ENCODE data around the gene ATP2C2.
A peak's percentile ranks its signal among the peaks of the same experiment; 100 is the strongest.

The ATP2C2 gene

GRCh38 chr16:84478172-84478947 lies 110.0 kb downstream of the ATP2C2 start:
- DNase-seq, result peak; percentile 15

DNA sequence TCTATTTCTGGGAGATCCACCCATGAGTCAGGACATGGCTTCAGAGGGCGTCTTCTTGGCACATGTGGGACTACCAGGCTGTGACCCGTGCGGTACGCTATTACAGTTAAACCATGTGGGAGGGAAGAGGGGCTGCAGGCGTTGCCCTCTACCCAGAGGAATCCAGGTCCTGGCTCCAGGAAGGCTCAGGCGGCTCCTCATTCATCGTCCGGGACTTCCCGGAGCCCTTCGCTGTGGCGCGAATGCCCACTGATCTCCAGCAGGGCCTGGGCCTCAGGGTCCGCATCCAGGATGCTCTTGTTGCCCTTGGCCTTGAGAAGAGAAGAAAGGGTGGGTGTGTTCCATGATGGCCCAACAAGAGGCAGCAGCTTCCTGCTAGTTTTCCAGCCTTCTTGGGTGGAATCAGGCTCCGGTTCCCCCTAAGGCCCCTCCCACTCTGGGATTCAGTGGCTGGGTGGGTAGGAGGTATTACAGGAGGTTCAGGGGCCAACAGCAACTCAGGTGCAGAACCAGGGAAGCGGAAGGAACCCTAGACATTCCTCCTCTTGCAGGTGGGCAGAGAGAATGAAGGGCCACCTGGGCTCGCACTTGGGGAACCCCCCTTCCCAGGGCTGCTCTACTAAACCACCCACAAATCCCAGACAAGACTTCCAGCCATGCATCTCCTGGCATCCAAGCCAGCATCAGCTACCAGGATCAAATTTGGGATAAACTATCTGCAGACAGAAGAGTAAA lies 111.5 kb downstream of the ATP2C2 start:
- DNase-seq, result no peak

GRCh38 chr16:84481051-84481735 lies 112.9 kb downstream of the ATP2C2 start:
- no peak for DNase-seq

GRCh38 chr16:84482001-84482891 lies 113.9 kb downstream of the ATP2C2 start:
- DNase-seq, result no peak

DNA sequence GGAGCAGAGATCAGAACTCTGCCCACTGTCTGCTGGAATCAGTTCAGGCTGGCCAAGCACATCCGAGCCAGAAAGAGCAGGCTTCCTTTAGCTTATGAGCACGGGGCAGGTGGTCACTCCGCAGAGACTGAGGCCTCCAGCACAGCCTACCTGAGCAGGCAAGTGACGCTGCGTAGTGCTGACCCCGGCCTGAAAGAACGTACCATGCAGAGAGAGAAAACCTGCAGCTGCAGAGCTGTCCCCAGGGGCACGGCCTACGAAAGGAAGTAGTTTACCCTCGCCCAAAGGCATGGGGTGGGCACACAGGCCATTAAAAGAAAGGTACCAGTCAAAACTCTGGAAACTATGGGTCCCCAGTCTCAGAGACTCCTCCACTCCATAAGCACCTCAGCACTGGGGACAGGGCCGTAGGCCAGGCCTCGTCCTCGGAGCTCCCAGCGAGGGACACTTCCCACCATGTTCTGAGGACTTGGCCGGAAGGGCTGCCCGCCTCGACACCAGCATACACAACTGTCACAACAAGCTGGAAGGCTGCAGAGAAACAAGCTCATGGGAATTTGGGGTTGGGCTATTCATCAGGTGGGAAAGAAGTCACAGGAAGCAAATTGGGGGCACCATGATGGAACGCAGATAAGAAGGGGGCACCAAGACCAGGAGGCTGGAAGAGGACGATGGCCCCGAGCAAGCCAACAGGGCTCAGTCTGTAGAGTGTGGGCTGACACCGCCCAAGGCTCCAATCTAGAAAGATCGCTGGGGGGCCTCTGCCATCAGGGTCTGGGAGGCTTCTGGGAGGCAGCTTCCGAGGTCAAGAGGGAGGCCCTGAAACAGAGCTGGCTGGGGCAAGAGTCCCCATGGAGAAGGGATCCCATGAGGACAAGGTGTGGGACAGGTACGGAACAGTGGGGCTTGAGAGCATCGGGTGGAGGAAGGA lies 114.9 kb downstream of the ATP2C2 start:
- DNase-seq, result no peak

DNA sequence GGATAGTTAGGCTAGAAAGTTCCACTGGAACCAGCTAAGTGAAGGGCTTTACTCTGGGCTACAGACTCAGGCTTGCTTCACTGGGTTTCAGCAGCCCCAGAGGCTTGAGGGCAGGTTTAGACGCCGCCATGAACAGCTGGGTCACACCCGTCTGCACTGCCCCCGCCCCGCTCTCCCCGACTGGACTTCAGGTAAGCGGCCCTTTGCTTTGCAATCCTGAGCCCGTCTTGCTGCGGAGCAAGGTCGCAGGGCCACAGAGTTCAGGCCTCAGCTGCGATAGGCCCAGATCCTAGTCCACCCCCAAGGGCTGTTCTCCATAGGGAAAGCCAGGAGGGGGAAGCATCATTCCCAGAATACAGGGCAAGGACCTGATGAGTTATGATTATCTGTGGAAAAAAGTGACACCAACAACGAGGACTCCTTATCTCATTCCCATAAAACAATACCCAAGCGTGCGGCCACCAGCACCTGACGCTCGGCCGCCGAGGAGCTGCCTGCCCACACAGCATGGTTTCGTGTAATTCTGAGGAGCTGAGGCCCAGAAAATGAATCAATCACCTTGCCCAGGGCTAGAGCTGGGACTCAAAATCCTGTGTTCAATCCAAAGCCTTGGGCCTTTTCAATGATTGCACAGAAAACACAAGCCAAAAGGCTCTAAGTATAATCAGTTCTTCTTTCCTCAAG lies 115.7 kb downstream of the ATP2C2 start:
- DNase-seq, result no peak

DNA sequence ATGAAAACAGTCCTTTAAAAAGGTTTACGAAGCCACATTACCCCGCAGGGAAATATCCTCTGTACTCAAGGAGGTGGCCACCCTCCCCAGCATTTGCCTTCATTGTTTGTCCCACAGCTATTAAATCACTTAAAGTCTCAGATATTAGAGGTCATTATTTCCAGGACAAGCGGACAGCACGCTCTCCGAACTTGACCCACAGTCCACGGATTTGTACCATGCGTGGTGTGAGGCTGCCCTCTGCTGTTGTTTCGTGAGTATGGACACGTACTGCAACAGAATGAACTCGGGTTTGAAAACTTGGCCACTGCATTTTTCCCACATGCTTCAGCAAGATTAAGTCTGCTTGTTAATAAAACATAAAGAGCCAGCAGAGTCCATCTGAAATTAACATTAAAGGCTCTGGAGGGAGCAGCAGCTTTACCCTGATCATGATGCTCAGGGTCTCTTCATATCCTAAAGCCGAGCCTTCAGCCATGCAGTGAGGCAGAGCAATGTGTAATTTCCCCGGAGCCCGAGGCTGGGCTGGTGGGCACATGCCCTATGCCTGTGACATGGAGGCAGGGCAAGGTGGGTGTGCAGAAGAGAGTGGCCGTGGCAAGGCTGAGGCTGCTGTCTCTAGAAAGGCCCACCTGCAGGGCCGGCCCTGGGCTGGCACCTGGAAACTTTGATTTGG lies 116.4 kb downstream of the ATP2C2 start:
- DNase-seq, result peak; percentile 40

DNA sequence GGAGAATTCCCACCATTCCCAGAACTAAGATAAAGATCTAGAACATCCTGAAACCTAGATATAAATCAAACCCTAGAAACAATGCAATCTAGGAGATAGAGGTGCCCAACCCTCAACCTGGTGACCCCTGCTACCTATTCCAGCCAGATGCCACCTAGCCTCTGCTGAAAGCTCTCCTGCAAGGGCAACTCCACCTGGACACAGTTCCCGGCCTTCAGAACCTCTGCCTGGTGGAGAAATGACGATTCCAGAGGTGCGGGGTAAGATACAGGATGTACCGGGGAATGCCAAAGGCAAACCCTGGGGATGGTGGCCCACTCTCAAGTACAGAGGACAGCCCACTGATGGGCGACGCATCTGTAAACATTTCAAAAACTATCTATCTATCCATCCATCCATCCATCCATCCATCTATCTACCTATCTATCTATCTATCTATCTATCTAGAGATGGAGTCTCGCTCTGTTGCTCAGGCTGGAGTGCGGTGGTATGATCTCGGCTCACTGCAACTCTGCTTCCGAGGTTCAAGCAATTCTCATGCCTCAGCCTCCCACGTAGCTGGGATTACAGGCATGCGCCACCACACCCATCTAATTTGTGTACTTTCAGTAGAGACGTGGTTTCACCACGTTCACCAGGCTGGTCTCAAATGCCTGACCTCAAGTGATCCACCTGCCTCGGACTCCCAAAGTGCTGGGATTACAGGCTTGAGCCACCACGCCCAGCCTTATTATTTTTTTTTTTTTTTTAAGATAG lies 117.1 kb downstream of the ATP2C2 start:
- no peak for DNase-seq

DNA sequence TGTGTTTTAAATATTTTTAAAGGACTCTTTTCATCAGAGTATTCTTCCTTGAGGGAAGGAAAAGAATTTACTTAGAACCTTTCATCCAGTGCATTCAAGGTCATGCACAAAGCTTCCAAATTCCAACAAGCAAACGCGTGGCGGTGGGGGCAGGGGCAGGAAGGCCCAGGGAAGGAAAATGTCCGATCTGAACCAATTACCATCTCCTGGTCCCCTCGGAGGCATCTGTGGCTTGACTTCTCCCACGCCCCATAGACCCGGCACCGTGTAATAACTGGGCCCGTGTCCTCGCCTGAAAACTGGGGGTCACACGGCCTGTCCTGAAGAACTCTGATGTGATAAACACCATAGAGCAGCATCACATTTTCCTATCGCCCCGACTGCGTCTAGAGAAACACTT lies 117.8 kb downstream of the ATP2C2 start:
- no peak for DNase-seq

- DNase-seq, result no peak
Observed at GRCh38 chr16:84486551-84487235, 118.4 kb downstream of the ATP2C2 start.

DNA sequence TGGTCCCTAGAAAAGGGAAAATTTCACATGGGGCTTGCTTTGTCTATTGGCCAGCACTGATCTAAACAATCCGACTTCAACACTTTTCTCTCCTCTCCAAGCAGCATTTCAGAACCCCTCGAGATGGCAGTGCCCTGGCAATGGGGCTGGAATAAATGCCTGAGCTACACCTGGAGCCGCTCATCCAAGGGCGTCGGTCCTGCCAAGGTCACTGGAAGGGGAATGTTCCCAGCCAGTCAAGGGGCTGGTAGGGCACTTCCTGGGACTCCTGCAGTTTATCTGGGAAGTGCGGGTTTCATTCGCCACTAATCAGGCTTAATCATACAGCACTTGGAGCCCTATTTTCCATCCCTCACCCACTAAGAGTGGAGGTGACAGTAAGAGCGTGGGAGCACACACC lies 119.0 kb downstream of the ATP2C2 start:
- no peak for DNase-seq

- DNase-seq, result no peak
Observed at GRCh38 chr16:84489131-84489530, 120.8 kb downstream of the ATP2C2 start.

- no peak for DNase-seq
Observed at GRCh38 chr16:84495506-84495905, 127.2 kb downstream of the ATP2C2 start.

- DNase-seq, result no peak
Observed at GRCh38 chr16:84496991-84497390, 128.7 kb downstream of the ATP2C2 start.

DNA sequence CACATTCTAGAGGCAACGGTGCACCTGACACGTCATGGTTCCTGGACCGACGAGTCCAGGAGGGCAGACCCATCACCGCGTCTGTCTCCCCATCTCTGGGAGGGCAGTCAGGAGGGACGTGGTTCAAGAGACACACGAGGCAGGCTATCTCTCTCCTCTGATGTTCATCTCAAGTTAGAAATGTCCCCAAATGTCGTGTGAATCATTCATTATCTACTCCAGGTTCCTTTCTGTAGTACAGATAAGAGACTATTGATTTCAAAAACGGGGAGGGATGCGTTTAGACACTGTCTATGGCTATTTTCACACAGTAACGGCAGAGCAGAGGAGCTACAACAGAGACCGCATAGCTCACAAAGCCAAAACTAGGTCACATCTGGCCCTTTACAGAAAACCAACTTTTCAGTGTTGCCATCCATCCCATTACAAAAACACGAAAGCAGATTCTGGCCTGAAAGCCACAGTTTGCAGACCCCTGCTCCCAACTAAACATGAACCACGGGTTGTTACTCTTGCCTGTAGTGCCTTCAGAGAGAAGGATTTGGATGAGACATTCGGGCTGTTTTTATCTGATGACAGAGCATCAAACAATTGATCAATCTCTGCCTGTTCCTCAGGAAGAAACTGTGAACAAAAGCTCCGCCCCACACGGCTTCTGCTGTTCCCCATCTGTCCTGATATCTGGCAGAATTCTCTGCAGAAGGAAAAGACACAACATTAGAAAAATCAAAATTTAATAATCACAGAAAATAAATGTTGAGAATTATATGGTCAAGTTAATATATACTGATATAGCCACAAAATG lies 129.3 kb downstream of the ATP2C2 start:
- no peak for DNase-seq

DNA sequence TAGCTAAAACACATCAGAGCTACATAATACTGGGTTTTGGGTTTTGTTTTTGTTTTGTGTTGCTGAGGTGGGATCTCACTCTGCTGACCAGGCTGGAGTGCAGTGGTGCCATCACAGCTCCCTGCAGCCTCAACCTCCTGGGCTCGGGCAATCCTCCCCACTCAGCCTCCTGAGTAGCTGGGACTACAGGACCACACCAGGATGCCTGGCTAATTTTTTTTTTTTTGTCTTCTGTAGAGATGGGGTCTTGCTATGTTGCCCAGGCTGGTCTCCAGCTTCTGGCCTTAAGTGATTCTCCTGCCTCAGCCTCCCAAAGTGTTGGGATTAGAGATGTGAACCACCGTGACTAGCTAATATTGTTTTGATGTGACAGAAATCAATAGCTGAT lies 129.9 kb downstream of the ATP2C2 start:
- no peak for DNase-seq

GRCh38 chr16:84498859-84499620 lies 130.7 kb downstream of the ATP2C2 start:
- DNase-seq, result no peak

Data from fibroblast of skin of scalp (primary cell).